ENCODE measurements around the gene OLFML2A.

Gene OLFML2A

DNA sequence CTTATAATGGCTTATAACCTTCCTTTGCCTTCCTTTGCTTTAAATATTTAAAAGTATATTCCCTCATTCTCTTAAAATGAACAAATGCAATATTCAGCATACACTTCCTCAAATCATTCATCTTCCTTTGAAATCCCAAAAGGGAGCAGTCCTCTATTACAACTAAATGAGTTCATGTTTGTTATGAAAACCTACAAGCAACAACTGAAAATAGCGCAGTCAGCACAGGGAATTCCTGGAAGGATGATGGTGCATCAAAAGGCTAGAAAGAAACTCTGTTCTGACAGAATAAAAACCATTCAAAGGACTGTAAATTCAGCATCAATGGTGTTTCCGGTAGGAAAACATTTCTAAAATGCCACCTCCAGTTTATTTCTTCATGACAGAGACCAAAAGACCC is 9.1 kb upstream of the OLFML2A start:
- Histone ChIP-seq H3K9ac (ENCODE audit: low read depth, low read length, poor library complexity, severe bottlenecking) (no peak overlapping the region), H3F3A (ENCODE audit: low read depth) (no peaks in the 10 kb centered on the region), H3K36me3 (ENCODE audit: insufficient read depth, low read length) (no peaks in the 10 kb centered on the region), H3K79me2 (ENCODE audit: insufficient read depth, low read length) (peaks cover 28% of the 10 kb centered on the region), H3K4me3 (ENCODE audit: low read length, poor library complexity, severe bottlenecking) (peak overlapping the region; percentile 88), H3K9me2 (replicated peaks; ENCODE audit: low read depth, low read length) (no peaks in the 10 kb centered on the region), H2AFZ (ENCODE audit: low read length) (no peak overlapping the region), H3K27me3 (ENCODE audit: insufficient read depth, low read length, poor library complexity, severe bottlenecking) (no peaks in the 10 kb centered on the region), H3K4me2 (ENCODE audit: low read depth, low read length, poor library complexity, severe bottlenecking) (peak overlapping the region; percentile 95), H3K4me1 (ENCODE audit: insufficient read depth, low read length, poor library complexity, severe bottlenecking) (peaks cover 28% of the 10 kb centered on the region), H4K20me1 (ENCODE audit: insufficient read depth, low read length, poor library complexity, severe bottlenecking) (peaks cover 9% of the 10 kb centered on the region), H3K9me3 (ENCODE audit: insufficient read depth, low read depth, low read length) (no peaks in the 10 kb centered on the region)
- TF ChIP-seq, protein P1, sequence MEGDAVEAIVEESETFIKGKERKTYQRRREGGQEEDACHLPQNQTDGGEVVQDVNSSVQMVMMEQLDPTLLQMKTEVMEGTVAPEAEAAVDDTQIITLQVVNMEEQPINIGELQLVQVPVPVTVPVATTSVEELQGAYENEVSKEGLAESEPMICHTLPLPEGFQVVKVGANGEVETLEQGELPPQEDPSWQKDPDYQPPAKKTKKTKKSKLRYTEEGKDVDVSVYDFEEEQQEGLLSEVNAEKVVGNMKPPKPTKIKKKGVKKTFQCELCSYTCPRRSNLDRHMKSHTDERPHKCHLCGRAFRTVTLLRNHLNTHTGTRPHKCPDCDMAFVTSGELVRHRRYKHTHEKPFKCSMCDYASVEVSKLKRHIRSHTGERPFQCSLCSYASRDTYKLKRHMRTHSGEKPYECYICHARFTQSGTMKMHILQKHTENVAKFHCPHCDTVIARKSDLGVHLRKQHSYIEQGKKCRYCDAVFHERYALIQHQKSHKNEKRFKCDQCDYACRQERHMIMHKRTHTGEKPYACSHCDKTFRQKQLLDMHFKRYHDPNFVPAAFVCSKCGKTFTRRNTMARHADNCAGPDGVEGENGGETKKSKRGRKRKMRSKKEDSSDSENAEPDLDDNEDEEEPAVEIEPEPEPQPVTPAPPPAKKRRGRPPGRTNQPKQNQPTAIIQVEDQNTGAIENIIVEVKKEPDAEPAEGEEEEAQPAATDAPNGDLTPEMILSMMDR (conservative IDR thresholded peaks at IDR 0.05; ENCODE audit: low read length), result no peak
- TF ChIP-seq EZH2phosphoT487 (IDR thresholded peaks at IDR 0.05; ENCODE audit: borderline replicate concordance), result no peak

DNA sequence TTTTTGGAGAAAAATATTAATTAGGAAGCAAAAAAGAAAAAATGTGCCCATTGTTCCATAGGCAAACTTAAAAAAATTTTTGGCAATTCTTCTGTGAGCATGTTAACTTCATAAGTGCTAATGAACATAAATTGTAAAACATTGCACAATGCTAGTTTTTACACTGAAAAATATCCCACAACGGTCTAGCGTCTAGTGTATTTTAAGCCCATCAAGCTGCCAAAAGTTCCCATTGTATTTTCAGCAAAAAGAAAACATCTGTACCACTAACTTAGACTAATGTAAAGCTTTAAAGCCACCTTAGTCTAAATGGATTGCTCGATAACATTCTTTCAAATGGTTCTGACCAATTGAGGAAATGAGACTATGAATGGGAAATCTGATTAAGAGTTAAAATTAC is 8.6 kb upstream of the OLFML2A start:
- Histone ChIP-seq H2AFZ (ENCODE audit: low read length) (no peak overlapping the region), H3K9me2 (replicated peaks; ENCODE audit: low read depth, low read length) (no peaks in the 10 kb centered on the region), H3K9ac (ENCODE audit: low read depth, low read length, poor library complexity, severe bottlenecking) (no peak overlapping the region), H3F3A (ENCODE audit: low read depth) (no peaks in the 10 kb centered on the region), H3K27me3 (ENCODE audit: insufficient read depth, low read length, poor library complexity, severe bottlenecking) (no peaks in the 10 kb centered on the region), H3K9me3 (ENCODE audit: insufficient read depth, low read depth, low read length) (no peaks in the 10 kb centered on the region), H3K4me1 (ENCODE audit: insufficient read depth, low read length, poor library complexity, severe bottlenecking) (peaks cover 28% of the 10 kb centered on the region), H4K20me1 (ENCODE audit: insufficient read depth, low read length, poor library complexity, severe bottlenecking) (peaks cover 9% of the 10 kb centered on the region), H3K79me2 (ENCODE audit: insufficient read depth, low read length) (peaks cover 28% of the 10 kb centered on the region), H3K4me3 (ENCODE audit: low read length, poor library complexity, severe bottlenecking) (peak overlapping the region; percentile 88), H3K36me3 (ENCODE audit: insufficient read depth, low read length) (no peaks in the 10 kb centered on the region), H3K4me2 (ENCODE audit: low read depth, low read length, poor library complexity, severe bottlenecking) (peak overlapping the region; percentile 95)
- TF ChIP-seq, protein P1 (conservative IDR thresholded peaks at IDR 0.05; ENCODE audit: low read length), result no peak
- TF ChIP-seq EZH2phosphoT487 (IDR thresholded peaks at IDR 0.05; ENCODE audit: borderline replicate concordance), result no peak

DNA sequence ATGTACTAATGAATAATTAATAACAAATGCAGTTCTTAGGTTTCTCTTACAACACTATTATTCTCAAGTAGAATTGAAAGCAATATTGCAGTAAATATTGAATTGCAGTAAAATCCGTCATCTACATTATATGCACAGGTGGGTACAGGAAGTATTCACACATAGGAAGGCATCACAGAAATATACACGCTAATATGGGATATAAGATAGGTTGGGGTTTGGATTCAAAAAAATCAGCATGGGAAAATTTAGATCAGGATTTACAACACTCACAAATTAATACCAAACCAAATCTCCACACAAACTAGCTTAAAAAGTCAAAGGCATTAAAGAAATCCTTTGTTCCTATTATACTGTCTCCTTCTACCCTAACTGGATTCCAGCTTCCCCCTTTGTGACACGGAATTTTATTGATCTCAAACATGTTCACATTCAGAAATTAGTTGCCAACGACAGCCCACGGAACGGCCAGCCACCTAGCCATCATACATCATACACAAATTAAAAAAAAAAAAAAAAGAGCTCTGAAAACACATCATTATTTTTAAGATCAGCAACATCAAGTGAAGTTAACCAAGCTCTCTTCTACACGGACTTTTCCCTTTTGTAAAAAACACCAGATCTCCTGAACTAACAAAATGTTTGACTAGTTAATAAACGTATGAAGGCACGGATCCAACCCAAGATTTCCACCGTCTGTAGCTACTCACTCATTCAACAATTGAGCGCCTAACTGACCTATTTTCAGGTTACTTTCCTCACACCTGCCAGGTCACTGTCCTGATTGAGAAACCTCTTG is 8.0 kb upstream of the OLFML2A start:
- Histone ChIP-seq H3K36me3 (ENCODE audit: insufficient read depth, low read length) (no peaks in the 10 kb centered on the region), H3K4me2 (ENCODE audit: low read depth, low read length, poor library complexity, severe bottlenecking) (peak overlapping the region; percentile 95), H3K9me3 (ENCODE audit: insufficient read depth, low read depth, low read length) (no peaks in the 10 kb centered on the region), H3K79me2 (ENCODE audit: insufficient read depth, low read length) (peaks cover 28% of the 10 kb centered on the region), H3K4me1 (ENCODE audit: insufficient read depth, low read length, poor library complexity, severe bottlenecking) (peaks cover 28% of the 10 kb centered on the region), H3K9me2 (replicated peaks; ENCODE audit: low read depth, low read length) (no peaks in the 10 kb centered on the region), H3K27me3 (ENCODE audit: insufficient read depth, low read length, poor library complexity, severe bottlenecking) (no peaks in the 10 kb centered on the region), H3F3A (ENCODE audit: low read depth) (0 out of 2 replicates have a peak, but pooled peaks cover 3% of the 10 kb centered on the region), H3K4me3 (ENCODE audit: low read length, poor library complexity, severe bottlenecking) (peak overlapping the region; percentile 88), H3K9ac (ENCODE audit: low read depth, low read length, poor library complexity, severe bottlenecking) (peak overlapping the region; percentile 56), H4K20me1 (ENCODE audit: insufficient read depth, low read length, poor library complexity, severe bottlenecking) (peaks cover 9% of the 10 kb centered on the region), H2AFZ (ENCODE audit: low read length) (no peak overlapping the region; the same call in 1 of the 2 replicates)
- TF ChIP-seq, protein P1 (conservative IDR thresholded peaks at IDR 0.05; ENCODE audit: low read length), result no peak
- TF ChIP-seq EZH2phosphoT487 (IDR thresholded peaks at IDR 0.05; ENCODE audit: borderline replicate concordance), result no peak
